Activated B cell treated with CpG ODN at 0.5 μM for 24 hours (primary cell): ENCODE measurements around the gene RCSD1. TPM values are rescaled to one million over a fixed set of nuclear protein-coding genes. Genes with fewer than 3 reads are reported as not detected.

ENCODE experiments used
- ATAC-seq: fragments of 200-7000 bp; cut with Tn5 transposase; one replicate; pipeline ENCODE4 v1.10.0; 2021; ENCODE audit warnings: low read depth, mild to moderate bottlenecking, moderate library complexity
- CTCF ChIA-PET: fragments of 350-600 bp; sonication (Branson Sonifier 250); formaldehyde crosslinking; loops from one replicate; lab custom pipeline; 2021; ENCODE audit warnings: antibody characterized with exemption; lab: Charles Lee
- POLR2A ChIA-PET: fragments of 350-600 bp; sonication (Branson Sonifier 250); formaldehyde crosslinking; loops from one replicate; lab custom pipeline; 2021; ENCODE audit warnings: antibody characterized with exemption; lab: Charles Lee
- DNase-seq: peaks from one replicate; pipeline ENCODE4 v3.0.0; 2022
- H3K27ac Mint-ChIP-seq: one replicate; pipeline ENCODE4 v1.8.0; 2020; ENCODE audit warnings: mixed read lengths
- H3K27me3 Mint-ChIP-seq: one replicate; pipeline ENCODE4 v1.8.0; 2021; ENCODE audit warnings: mixed read lengths
- H3K36me3 Mint-ChIP-seq: one replicate; pipeline ENCODE4 v1.8.0; 2021; ENCODE audit warnings: low read depth, mixed read lengths
- H3K4me1 Mint-ChIP-seq: one replicate; pipeline ENCODE4 v1.8.0; 2021; ENCODE audit warnings: mixed read lengths
- H3K4me3 Mint-ChIP-seq: one replicate; pipeline ENCODE4 v1.8.0; 2020; ENCODE audit warnings: mild to moderate bottlenecking, mixed read lengths
- H3K9me3 Mint-ChIP-seq: one replicate; pipeline ENCODE4 v1.8.0; 2020; ENCODE audit warnings: mixed read lengths
- CTCF ChIP-seq: fragments of 200-600 bp; IDR thresholded peaks from one replicate; pipeline ENCODE4 v1.8.0; 2022; ENCODE audit warnings: antibody characterized with exemption, mild to moderate bottlenecking
- intact Hi-C: fragments of 100-400 bp; cut with micrococcal nuclease; formaldehyde crosslinking; loops from one replicate; pipeline ENCODE4 v1.15.1; 2024
- total RNA-seq: library from RNA; stranded (reverse); gene quantifications from 2 replicates; pipeline ENCODE4 v1.2.3, GENCODE V29; 2022

RCSD1 gene
- total RNA-seq, 1 donor from 2014 or later, result 185 TPM

GRCh38 chr1:167750641-167751040 lies 120.6 kb downstream of the RCSD1 start:
- ChIA-PET POLR2A (no interaction called here), CTCF (no interaction called here)
- intact Hi-C loops, result no loop called here
- Mint-ChIP-seq H3K9me3 (no peaks in the 10 kb centered on the region), H3K27ac (no peak overlapping the region), H3K4me3 (no peak overlapping the region), H3K4me1 (peaks cover 79% of the 10 kb centered on the region), H3K27me3 (no peaks in the 10 kb centered on the region), H3K36me3 (no peaks in the 10 kb centered on the region)
- no peak for DNase-seq
- no peak for TF ChIP-seq CTCF
- ATAC-seq, result no peak

- ChIA-PET POLR2A (interaction anchor here (1.1 kb wide), 1 partner anchor 8 kb away, joined by 3 read pairs; no protein-coding TSS in a partner anchor), CTCF (no interaction called here)
- H3K4me3 Mint-ChIP-seq, result no peak overlapping the region
- no peaks in the 10 kb centered on the region for H3K27me3 Mint-ChIP-seq
- H3K27ac Mint-ChIP-seq, result no peak overlapping the region
- no peaks in the 10 kb centered on the region for H3K9me3 Mint-ChIP-seq
- no peak for ATAC-seq
- TF ChIP-seq CTCF, result no peak
- H3K4me1 Mint-ChIP-seq, result peaks cover 80% of the 10 kb centered on the region
- no peak for DNase-seq
- H3K36me3 Mint-ChIP-seq, result no peaks in the 10 kb centered on the region
- intact Hi-C loops, result loop anchor here (2.0 kb wide), 1 partner anchor 51 kb away; no protein-coding TSS in a partner anchor
Observed at GRCh38 chr1:167751676-167752075, 121.6 kb downstream of the RCSD1 start.

GRCh38 chr1:167752219-167752985 lies 122.4 kb downstream of the RCSD1 start:
- no peaks in the 10 kb centered on the region for H3K9me3 Mint-ChIP-seq
- peaks cover 80% of the 10 kb centered on the region for H3K4me1 Mint-ChIP-seq

GRCh38 chr1:167755654-167756053 lies 125.6 kb downstream of the RCSD1 start:
- H3K4me1 Mint-ChIP-seq, result peaks cover 65% of the 10 kb centered on the region
- no peak overlapping the region for H3K27ac Mint-ChIP-seq
- no peak for ATAC-seq
- no peak overlapping the region for H3K4me3 Mint-ChIP-seq
- ChIA-PET CTCF (interaction anchor here (0.6 kb wide), 1 partner anchor 21 kb away, joined by 4 read pairs; no protein-coding TSS in a partner anchor), POLR2A (interaction anchor here (0.7 kb wide), 1 partner anchor 26 kb away, joined by 4 read pairs; no protein-coding TSS in a partner anchor)
- H3K36me3 Mint-ChIP-seq, result no peaks in the 10 kb centered on the region
- intact Hi-C loops, result loop anchor here (2.0 kb wide), 1 partner anchor 17 kb away; no protein-coding TSS in a partner anchor
- no peaks in the 10 kb centered on the region for H3K9me3 Mint-ChIP-seq
- no peaks in the 10 kb centered on the region for H3K27me3 Mint-ChIP-seq
- DNase-seq, result no peak
- TF ChIP-seq CTCF, result no peak

More at GRCh38 chr1:167752219-167752985, 122.4 kb downstream of the RCSD1 start:
- ATAC-seq (no peak), DNase-seq (no peak)
- no peak for TF ChIP-seq CTCF
- intact Hi-C loops, result loop anchor here (2.0 kb wide), 1 partner anchor 50 kb away; no protein-coding TSS in a partner anchor
- Mint-ChIP-seq H3K36me3 (no peaks in the 10 kb centered on the region), H3K4me3 (peak overlapping the region; percentile 77), H3K27ac (peak overlapping the region; percentile 84), H3K27me3 (no peaks in the 10 kb centered on the region)
- ChIA-PET CTCF (interaction anchor here (1.2 to 2.2 kb wide), 4 partner anchors 37 to 197 kb away, joined by 4 to 17 read pairs (median 5); no protein-coding TSS in a partner anchor), POLR2A (interaction anchor here (0.7 to 2.2 kb wide), 8 partner anchors 9 to 532 kb away, joined by 3 to 12 read pairs (median 6); partner anchors contain the start of genes MPZL1 and POU2F1)

Other genes starting within 250 kb of the RCSD1 start
- gene CD247, start 111.7 kb upstream of the RCSD1 start, total RNA-seq, result 1.0 and 2.1 TPM in 2 replicates
- 3.1 and 3.8 TPM in 2 replicates for gene CREG1, start 76.5 kb upstream of the RCSD1 start, total RNA-seq
- gene MPZL1, start 91.8 kb downstream of the RCSD1 start, total RNA-seq, result 27.2 and 27.4 TPM in 2 replicates